Calu3 (cell line): ENCODE data around the gene TSG101. TPM values are rescaled to one million over a fixed set of nuclear protein-coding genes. Genes with fewer than 3 reads are reported as not detected.

Experiments used
- BruUV-seq: library from RNA; stranded (reverse); fragments of 400-500 nt; replicated peaks from 2 replicates; lab custom pipeline; 2021; lab: Mats Ljungman, UMichigan
- CTCF ChIA-PET: fragments of 300-600 bp; sonication (Branson Sonifier 250); formaldehyde crosslinking; loops from one replicate; lab custom pipeline; 2022; ENCODE audit warnings: antibody characterized with exemption; lab: Charles Lee
- DNase-seq: peaks from one replicate; pipeline ENCODE4 v3.0.0; 2022
- H3K27ac Mint-ChIP-seq: one replicate; pipeline ENCODE4 v1.8.0; 2022; ENCODE audit warnings: mixed read lengths; ENCODE audit not compliant: unreplicated experiment
- H3K27me3 Mint-ChIP-seq: one replicate; pipeline ENCODE4 v1.8.0; 2022; ENCODE audit warnings: mixed read lengths; ENCODE audit not compliant: unreplicated experiment
- H3K36me3 Mint-ChIP-seq: one replicate; pipeline ENCODE4 v1.8.0; 2022; ENCODE audit warnings: mild to moderate bottlenecking, moderate library complexity, mixed read lengths; ENCODE audit not compliant: insufficient read depth, unreplicated experiment
- H3K4me1 Mint-ChIP-seq: one replicate; pipeline ENCODE4 v1.8.0; 2022; ENCODE audit warnings: mild to moderate bottlenecking, low read depth, mixed read lengths; ENCODE audit not compliant: unreplicated experiment
- H3K4me3 Mint-ChIP-seq: one replicate; pipeline ENCODE4 v1.8.0; 2022; ENCODE audit warnings: mild to moderate bottlenecking, low read depth, moderate library complexity, mixed read lengths; ENCODE audit not compliant: unreplicated experiment
- H3K9me3 Mint-ChIP-seq: one replicate; pipeline ENCODE4 v1.8.0; 2022; ENCODE audit warnings: low read depth, mixed read lengths; ENCODE audit not compliant: unreplicated experiment
- intact Hi-C: fragments of 100-400 bp; cut with micrococcal nuclease; formaldehyde crosslinking; loops from one replicate; pipeline ENCODE4 v1.10.0; 2022; ENCODE audit not compliant: unreplicated experiment
- total RNA-seq: library from RNA; stranded (reverse); gene quantifications from 2 replicates; pipeline ENCODE4 v1.2.3, GENCODE V29; 2022
- TF ChIP-seq, protein P1 (sequence below): fragments of 200-600 bp; IDR thresholded peaks from one replicate; pipeline ENCODE4 v1.8.0; 2022; ENCODE audit warnings: antibody characterized with exemption; ENCODE audit not compliant: unreplicated experiment

TSG101 gene
- total RNA-seq, 1 experiment from 2014 or later = 61.8 TPM

DNA sequence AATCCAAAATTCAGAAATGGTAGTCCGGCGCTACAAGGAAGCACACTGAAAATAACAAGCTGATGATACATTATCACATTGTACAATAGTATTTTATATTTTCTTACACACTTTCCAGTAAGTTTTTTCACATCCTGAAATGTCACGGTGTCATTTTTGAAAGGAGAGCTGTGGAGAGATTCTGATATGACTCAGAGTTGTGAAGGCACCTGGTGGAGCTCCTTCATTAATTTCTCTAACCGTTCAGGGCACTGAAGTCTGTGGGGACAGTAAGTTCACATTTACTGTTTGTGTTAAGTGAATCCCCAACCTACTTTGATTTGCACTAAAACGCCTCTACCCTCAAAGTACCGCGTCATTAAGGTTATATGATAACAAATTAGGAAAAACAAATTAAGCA is 57.8 kb downstream of the TSG101 start:
- no peak overlapping the region for H3K4me3 Mint-ChIP-seq
- TF ChIP-seq, protein P1, sequence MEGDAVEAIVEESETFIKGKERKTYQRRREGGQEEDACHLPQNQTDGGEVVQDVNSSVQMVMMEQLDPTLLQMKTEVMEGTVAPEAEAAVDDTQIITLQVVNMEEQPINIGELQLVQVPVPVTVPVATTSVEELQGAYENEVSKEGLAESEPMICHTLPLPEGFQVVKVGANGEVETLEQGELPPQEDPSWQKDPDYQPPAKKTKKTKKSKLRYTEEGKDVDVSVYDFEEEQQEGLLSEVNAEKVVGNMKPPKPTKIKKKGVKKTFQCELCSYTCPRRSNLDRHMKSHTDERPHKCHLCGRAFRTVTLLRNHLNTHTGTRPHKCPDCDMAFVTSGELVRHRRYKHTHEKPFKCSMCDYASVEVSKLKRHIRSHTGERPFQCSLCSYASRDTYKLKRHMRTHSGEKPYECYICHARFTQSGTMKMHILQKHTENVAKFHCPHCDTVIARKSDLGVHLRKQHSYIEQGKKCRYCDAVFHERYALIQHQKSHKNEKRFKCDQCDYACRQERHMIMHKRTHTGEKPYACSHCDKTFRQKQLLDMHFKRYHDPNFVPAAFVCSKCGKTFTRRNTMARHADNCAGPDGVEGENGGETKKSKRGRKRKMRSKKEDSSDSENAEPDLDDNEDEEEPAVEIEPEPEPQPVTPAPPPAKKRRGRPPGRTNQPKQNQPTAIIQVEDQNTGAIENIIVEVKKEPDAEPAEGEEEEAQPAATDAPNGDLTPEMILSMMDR = no peak
- no peak overlapping the region for H3K27ac Mint-ChIP-seq
- CTCF ChIA-PET = interaction anchor here (0.5 kb wide), 1 partner anchor 118 kb away, joined by 5 read pairs; no protein-coding TSS in a partner anchor
- no peaks in the 10 kb centered on the region for H3K36me3 Mint-ChIP-seq
- DNase-seq = no peak
- no peaks in the 10 kb centered on the region for H3K9me3 Mint-ChIP-seq
- intact Hi-C loops = no loop called here
- H3K27me3 Mint-ChIP-seq = no peaks in the 10 kb centered on the region
- H3K4me1 Mint-ChIP-seq = no peaks in the 10 kb centered on the region
- BruUV-seq = no TSS peak

DNA sequence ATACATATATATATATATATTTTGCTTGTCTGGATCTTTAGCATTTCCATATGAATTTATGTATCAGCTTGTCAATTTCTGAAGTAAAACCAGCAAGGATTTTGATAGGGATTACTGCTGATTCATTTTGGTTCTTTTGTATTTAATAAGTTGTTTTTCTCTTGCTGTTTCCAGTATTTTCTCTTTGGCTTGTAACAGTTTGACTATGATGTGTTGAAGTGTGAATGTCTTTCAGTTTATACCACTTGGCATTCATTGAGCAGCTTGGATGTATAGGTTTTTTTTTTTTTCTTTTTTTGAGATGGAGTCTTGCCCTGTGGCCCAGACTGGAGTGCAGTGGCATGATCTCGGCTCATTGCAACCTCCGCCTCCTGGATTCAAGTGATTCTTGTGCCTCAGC is 58.7 kb downstream of the TSG101 start:
- Mint-ChIP-seq H3K27ac (no peak overlapping the region), H3K9me3 (no peaks in the 10 kb centered on the region), H3K4me1 (no peaks in the 10 kb centered on the region), H3K36me3 (no peaks in the 10 kb centered on the region), H3K4me3 (no peak overlapping the region), H3K27me3 (no peaks in the 10 kb centered on the region)
- intact Hi-C loops = no loop called here
- BruUV-seq = no TSS peak
- CTCF ChIA-PET = interaction anchor here (0.7 kb wide), 1 partner anchor 112 kb away, joined by 7 read pairs; no protein-coding TSS in a partner anchor
- TF ChIP-seq, protein P1 = no peak
- DNase-seq = no peak

DNA sequence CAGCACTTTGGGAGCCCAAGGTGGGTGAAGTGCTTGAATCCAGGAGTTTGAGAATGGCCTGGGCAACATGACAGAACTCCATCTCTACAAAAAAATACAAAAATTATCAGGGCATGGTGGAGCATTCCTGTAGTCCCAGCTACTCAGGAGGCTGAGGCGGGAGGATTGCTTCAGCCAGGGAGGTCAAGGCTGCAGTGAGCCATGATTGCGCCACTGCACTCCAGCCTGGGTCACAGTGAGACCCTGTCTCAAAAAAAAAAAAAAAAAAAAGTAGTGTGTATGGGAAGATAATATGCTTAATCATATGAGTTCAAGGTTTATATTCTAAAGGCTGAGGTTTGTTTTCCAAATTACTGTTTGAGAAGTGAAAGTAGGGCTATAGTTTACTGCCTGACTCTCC is 60.3 kb downstream of the TSG101 start:
- BruUV-seq = no TSS peak
- CTCF ChIA-PET = no interaction called here
- no peaks in the 10 kb centered on the region for H3K27me3 Mint-ChIP-seq
- H3K9me3 Mint-ChIP-seq = no peaks in the 10 kb centered on the region
- intact Hi-C loops = no loop called here
- H3K36me3 Mint-ChIP-seq = no peaks in the 10 kb centered on the region
- no peaks in the 10 kb centered on the region for H3K4me1 Mint-ChIP-seq
- H3K27ac Mint-ChIP-seq = no peak overlapping the region
- no peak overlapping the region for H3K4me3 Mint-ChIP-seq
- TF ChIP-seq, protein P1 = no peak
- DNase-seq = no peak

DNA sequence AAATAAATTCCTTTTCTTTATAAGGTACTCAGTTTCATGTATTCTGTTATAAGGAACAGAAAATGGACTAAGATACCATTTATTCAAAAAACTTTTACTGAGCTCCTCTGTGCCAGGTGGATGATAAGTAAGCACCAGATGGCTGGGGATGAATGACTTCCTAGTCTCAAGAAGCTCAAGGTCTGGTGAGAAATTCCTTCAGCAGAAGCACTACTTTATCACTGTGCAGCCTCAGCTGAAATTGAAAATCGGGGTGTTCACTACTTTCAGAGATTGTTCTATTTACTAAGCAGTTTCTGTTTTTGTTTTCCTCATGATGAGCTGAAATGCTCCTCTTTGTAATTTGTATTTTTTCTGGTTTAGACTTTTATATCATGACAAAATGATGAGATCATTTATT is 63.3 kb downstream of the TSG101 start:
- intact Hi-C loops = no loop called here
- Mint-ChIP-seq H3K9me3 (no peaks in the 10 kb centered on the region), H3K4me3 (no peak overlapping the region), H3K36me3 (no peaks in the 10 kb centered on the region), H3K27ac (no peak overlapping the region), H3K27me3 (no peaks in the 10 kb centered on the region), H3K4me1 (no peaks in the 10 kb centered on the region)
- no TSS peak for BruUV-seq
- CTCF ChIA-PET = no interaction called here
- DNase-seq = no peak
- TF ChIP-seq, protein P1 = no peak
